Measurements from ENCODE around the gene CDK2AP2. TPM values are rescaled to one million over a fixed set of nuclear protein-coding genes. Genes with fewer than 3 reads are reported as not detected.

CDK2AP2 gene
- polyA plus RNA-seq, 1 experiment: 11.7 TPM

DNA sequence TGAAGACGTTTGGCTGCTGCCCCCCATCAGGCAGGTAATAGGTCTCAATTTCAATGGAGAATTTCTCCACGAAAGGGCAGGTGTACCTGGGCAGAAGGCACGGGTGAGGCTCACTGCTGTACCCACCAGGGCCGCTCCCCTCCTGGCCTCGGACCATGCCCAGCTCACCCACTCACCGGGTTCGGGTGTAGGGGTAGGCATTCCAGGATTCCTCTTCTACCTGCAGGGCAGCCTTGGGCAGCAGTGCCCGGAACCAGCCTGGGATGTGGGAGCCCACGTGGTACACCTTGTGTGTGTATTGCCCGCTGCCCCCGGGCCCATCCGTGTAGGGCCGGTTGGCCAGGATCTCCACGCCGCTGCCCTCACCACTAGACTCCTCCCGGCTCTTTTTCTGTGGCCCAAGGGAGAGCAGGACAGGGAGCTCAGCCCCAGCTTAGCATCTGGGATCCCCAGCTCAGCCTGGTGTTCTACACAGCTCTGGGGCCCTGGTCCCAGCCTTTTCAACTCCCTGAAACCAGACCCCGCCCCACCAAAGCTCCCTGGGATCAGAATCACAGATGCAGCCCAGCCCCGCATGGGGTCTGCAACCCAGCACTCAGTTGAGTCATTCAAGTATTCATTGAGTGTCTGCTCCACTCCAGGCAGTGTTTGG, 5.5 kb downstream of the CDK2AP2 start:
- Histone ChIP-seq H3K4me3 (ENCODE audit: low read depth, low read length) (no peak overlapping the region), H3K27ac (ENCODE audit: low read depth, low read length) (no peak overlapping the region), H3K27me3 (ENCODE audit: control insufficient read depth, insufficient read depth, low read length) (no peaks in the 10 kb centered on the region), H3K9me3 (ENCODE audit: control insufficient read depth, insufficient read depth, low read length) (no peaks in the 10 kb centered on the region; the same call in 1 of the 2 replicates)
- CTCF ChIA-PET: no interaction called here
- TF ChIP-seq, protein P1, sequence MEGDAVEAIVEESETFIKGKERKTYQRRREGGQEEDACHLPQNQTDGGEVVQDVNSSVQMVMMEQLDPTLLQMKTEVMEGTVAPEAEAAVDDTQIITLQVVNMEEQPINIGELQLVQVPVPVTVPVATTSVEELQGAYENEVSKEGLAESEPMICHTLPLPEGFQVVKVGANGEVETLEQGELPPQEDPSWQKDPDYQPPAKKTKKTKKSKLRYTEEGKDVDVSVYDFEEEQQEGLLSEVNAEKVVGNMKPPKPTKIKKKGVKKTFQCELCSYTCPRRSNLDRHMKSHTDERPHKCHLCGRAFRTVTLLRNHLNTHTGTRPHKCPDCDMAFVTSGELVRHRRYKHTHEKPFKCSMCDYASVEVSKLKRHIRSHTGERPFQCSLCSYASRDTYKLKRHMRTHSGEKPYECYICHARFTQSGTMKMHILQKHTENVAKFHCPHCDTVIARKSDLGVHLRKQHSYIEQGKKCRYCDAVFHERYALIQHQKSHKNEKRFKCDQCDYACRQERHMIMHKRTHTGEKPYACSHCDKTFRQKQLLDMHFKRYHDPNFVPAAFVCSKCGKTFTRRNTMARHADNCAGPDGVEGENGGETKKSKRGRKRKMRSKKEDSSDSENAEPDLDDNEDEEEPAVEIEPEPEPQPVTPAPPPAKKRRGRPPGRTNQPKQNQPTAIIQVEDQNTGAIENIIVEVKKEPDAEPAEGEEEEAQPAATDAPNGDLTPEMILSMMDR (IDR thresholded peaks at IDR 0.05; ENCODE audit: low read depth, low read length): no peak
- POLR2A ChIA-PET: no interaction called here
- no peak for DNase-seq (ENCODE audit: low read depth, low spot score)

DNA sequence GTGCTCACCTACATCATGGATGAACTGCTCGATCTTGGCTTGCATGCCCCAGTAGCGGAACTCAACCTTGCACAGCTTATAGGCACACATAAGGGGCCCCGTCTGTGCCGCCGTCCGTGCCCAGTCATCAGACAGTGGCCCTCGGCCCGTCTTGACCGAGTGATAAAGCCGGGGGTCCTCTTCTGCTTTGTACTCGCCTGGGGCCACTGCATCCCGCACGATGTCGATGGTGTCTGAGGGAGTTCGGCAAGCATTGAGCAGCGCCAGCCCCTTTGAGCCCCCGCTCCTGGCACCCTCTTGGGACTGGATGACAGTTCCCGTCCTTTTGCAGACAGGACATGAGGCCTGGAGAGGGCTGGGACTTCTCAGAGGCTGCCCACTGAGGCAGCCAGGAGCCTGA, 6.1 kb downstream of the CDK2AP2 start:
- ChIA-PET POLR2A (no interaction called here), CTCF (no interaction called here)
- Histone ChIP-seq H3K27ac (ENCODE audit: low read depth, low read length) (no peak overlapping the region), H3K4me3 (ENCODE audit: low read depth, low read length) (no peak overlapping the region), H3K27me3 (ENCODE audit: control insufficient read depth, insufficient read depth, low read length) (no peaks in the 10 kb centered on the region), H3K9me3 (ENCODE audit: control insufficient read depth, insufficient read depth, low read length) (no peaks in the 10 kb centered on the region; the same call in 1 of the 2 replicates)
- DNase-seq (ENCODE audit: low read depth, low spot score): no peak
- TF ChIP-seq, protein P1 (IDR thresholded peaks at IDR 0.05; ENCODE audit: low read depth, low read length): no peak

DNA sequence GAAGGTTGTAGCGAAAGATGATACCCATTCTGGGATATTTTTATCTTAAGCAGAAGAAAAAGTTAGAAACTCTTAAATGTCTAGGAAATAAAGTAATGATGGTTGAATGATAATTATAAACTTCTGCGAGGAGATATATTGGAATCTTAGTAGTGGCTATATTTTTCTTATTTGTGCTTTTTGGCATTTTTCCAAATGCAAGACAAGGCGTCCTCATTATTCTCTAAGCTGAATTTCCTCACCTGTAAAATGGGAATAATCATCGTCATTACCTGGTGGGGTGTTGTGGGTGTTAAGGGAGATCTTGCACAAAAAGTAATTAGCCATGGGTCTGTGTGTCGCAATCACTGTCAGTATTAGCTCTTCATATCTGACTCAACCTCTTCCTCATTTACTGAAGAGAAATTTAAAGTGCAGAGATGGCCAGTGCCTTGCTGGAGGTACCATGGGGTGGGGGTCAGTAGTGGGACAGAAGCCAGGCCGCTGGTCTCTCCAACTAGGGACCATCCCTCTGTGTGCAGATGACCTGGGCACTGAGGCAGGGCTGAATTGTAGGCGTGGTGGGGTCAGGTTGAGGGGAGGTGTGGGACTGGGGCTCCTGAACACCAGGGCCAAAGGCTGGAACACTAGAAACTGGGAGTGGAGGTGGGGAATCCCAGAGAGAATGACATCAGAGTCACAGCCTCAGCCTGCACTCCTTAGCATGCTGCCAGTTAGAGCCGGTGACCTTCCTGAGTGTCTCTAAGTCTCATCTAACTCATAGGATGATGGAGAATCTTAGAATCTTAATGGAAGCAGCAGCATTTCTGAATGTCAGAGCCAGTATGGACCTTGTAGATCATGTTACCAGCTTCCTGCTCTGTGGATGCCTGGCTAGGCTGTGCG, 6.9 kb downstream of the CDK2AP2 start:
- Histone ChIP-seq H3K27me3 (ENCODE audit: control insufficient read depth, insufficient read depth, low read length) (no peaks in the 10 kb centered on the region), H3K4me3 (ENCODE audit: low read depth, low read length) (no peak overlapping the region), H3K27ac (ENCODE audit: low read depth, low read length) (no peak overlapping the region), H3K9me3 (ENCODE audit: control insufficient read depth, insufficient read depth, low read length) (no peaks in the 10 kb centered on the region; the same call in 1 of the 2 replicates)
- ChIA-PET CTCF (no interaction called here), POLR2A (no interaction called here)
- DNase-seq (ENCODE audit: low read depth, low spot score): no peak
- TF ChIP-seq, protein P1 (IDR thresholded peaks at IDR 0.05; ENCODE audit: low read depth, low read length): no peak

DNA sequence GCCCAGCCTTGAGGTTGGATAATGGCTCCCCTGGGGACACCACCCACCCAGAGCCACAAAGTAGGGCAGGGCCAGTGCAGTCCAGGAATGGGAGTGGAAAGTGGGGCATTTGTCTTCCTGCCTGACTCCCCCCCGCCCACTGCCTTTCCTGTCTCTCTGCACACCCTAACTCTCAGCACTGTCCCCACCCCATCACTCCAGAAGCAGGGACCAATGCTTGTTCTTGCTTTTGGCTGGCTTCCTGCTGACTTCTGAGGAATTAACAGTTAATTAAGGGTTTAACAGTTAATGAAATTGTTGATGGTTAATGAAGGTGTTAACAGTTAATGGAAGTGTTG, 7.5 kb downstream of the CDK2AP2 start:
- H3K9me3 ChIP-seq (ENCODE audit: control insufficient read depth, insufficient read depth, low read length): no peaks in the 10 kb centered on the region; the same call in 1 of the 2 replicates
- ChIA-PET CTCF (no interaction called here), POLR2A (no interaction called here)
- H3K4me3 ChIP-seq (ENCODE audit: low read depth, low read length): no peak overlapping the region
- TF ChIP-seq, protein P1 (IDR thresholded peaks at IDR 0.05; ENCODE audit: low read depth, low read length): no peak
- no peak for DNase-seq (ENCODE audit: low read depth, low spot score)
- no peaks in the 10 kb centered on the region for H3K27me3 ChIP-seq (ENCODE audit: control insufficient read depth, insufficient read depth, low read length)
- no peak overlapping the region for H3K27ac ChIP-seq (ENCODE audit: low read depth, low read length)
